AG09309 (cell line): ENCODE results near the gene ARHGEF6.

ENCODE experiments used
- DNase-seq: peaks from one replicate; pipeline ENCODE4 v3.0.0-alpha.2; 2010; ENCODE audit warnings: low read depth
- H3K4me3 ChIP-seq: 2 replicates; pipeline ENCODE4 v1.5.1; 2011; ENCODE audit warnings: mild to moderate bottlenecking, low read depth, low read length, moderate library complexity; ENCODE audit not compliant: control insufficient read depth
- CTCF ChIP-seq: IDR thresholded peaks from 2 replicates; pipeline ENCODE4 v1.5.1; 2011; ENCODE audit warnings: mild to moderate bottlenecking, low read depth, low read length, inconsistent platforms; ENCODE audit not compliant: insufficient read depth, control insufficient read depth; ENCODE audit errors: missing control alignments

The ARHGEF6 gene

GRCh38 chrX:136679531-136679930, 101.2 kb downstream of the ARHGEF6 start:
- no peak overlapping the region for H3K4me3 ChIP-seq
- no peak for DNase-seq
- no peak for TF ChIP-seq CTCF

GRCh38 chrX:136674270-136674985, 106.3 kb downstream of the ARHGEF6 start:
- H3K4me3 ChIP-seq = no peak overlapping the region
- DNase-seq = no peak
- no peak for TF ChIP-seq CTCF

GRCh38 chrX:136671006-136671610, 109.6 kb downstream of the ARHGEF6 start:
- no peak overlapping the region for H3K4me3 ChIP-seq
- DNase-seq = no peak
- TF ChIP-seq CTCF = no peak

GRCh38 chrX:136667446-136668168, 113.1 kb downstream of the ARHGEF6 start:
- DNase-seq = no peak
- TF ChIP-seq CTCF = no peak
- H3K4me3 ChIP-seq = no peak overlapping the region

GRCh38 chrX:136666088-136666487, 114.6 kb downstream of the ARHGEF6 start:
- no peak overlapping the region for H3K4me3 ChIP-seq
- TF ChIP-seq CTCF = no peak
- no peak for DNase-seq

GRCh38 chrX:136665258-136665900, 115.4 kb downstream of the ARHGEF6 start:
- TF ChIP-seq CTCF = no peak
- no peak for DNase-seq
- no peak overlapping the region for H3K4me3 ChIP-seq
